Measurements from ENCODE around the gene ARL15.

GRCh38 chr5:54261596-54261995, 48.8 kb downstream of the ARL15 start:
- TF ChIP-seq CHD7 (IDR thresholded peaks at IDR 0.05; ENCODE audit: insufficient replicate concordance, low read length) (no peak), GABPA (IDR thresholded peaks at IDR 0.05; ENCODE audit: borderline replicate concordance, insufficient read depth, low read length) (no peak), EGR1 (IDR thresholded peaks at IDR 0.05; ENCODE audit: borderline replicate concordance, low read depth, low read length) (no peak), CTCF (IDR thresholded peaks at IDR 0.05; ENCODE audit: control extremely low read depth in 1 of 3, insufficient read depth in 1 of 3, low read depth in 1 of 3, low read length in 3 of 3) (no peak), CEBPB (IDR thresholded peaks at IDR 0.05; ENCODE audit: low read depth, low read length) (no peak), POLR2AphosphoS5 (IDR thresholded peaks at IDR 0.05; ENCODE audit: low read depth, low read length) (no peak), EZH2 (IDR thresholded peaks at IDR 0.05; ENCODE audit: low read depth, low read length, severe bottlenecking) (no peak), POLR2A (IDR thresholded peaks at IDR 0.05; ENCODE audit: control extremely low read depth in 1 of 2, low read depth in 2 of 2, low read length in 2 of 2) (no peak), BRCA1 (IDR thresholded peaks at IDR 0.05; ENCODE audit: low read depth, low read length) (no peak), BCL11A (IDR thresholded peaks at IDR 0.05; ENCODE audit: low read depth in 2 of 2, low read length in 2 of 2) (no peak), GTF2F1 (IDR thresholded peaks at IDR 0.05; ENCODE audit: borderline replicate concordance, low read depth, low read length) (no peak), SP1 (IDR thresholded peaks at IDR 0.05; ENCODE audit: low read depth, low read length) (no peak)

Measured in H1 (cell line).